Measurements from ENCODE around the gene GRIP2. TPM values are rescaled to one million over a fixed set of nuclear protein-coding genes. Genes with fewer than 3 reads are reported as not detected.
A peak's percentile ranks its signal among the peaks of the same experiment; 100 is the strongest.

Gene GRIP2
- total RNA-seq, 1 donor = 1.7 TPM

GRCh38 chr3:14512281-14512941 is 27.7 kb downstream of the GRIP2 start:
- DNase-seq (ENCODE audit: low read depth) = no peak

DNA sequence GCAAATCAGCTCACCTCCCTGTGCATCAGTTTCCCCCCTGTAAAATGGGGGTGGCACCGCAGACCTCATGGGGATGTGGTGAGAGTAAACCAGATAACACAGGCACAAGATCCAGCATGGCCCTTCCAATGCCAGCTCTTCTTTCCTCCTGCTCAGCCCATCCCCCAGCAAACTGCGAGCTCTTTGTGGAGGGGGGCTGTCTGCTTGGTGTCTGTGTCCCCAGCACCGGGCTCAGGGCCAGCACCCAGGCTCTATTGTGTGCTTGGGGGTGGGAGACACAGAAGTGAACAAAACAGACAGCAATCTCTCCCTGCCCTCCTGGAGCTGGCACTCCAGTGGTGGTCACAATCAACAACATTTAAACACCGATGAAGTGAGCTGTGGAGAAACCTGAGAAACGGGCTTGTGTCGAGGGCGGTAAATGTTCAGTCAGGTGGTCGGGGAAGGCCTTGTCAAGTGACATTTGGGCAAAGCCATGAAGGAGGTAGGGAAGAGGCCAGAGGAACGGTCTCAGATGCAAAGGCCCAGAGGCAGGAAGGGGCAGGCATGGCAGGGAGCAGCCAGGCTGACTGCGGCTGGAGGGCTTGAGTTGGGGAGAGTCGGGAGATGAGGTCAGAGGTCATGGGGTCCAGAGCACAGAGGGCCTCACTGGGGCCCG is 28.4 kb downstream of the GRIP2 start:
- H3K4me3 ChIP-seq (ENCODE audit: low read depth, low read length) = no peak overlapping the region
- no peak for TF ChIP-seq CTCF (IDR thresholded peaks at IDR 0.05; ENCODE audit: insufficient read depth, low read depth, low read length)
- DNase-seq (ENCODE audit: low read depth) = no peak

More at GRCh38 chr3:14512281-14512941, 27.7 kb downstream of the GRIP2 start:
- H3K4me3 ChIP-seq (ENCODE audit: low read depth, low read length) = no peak overlapping the region
- no peak for TF ChIP-seq CTCF (IDR thresholded peaks at IDR 0.05; ENCODE audit: insufficient read depth, low read depth, low read length)

GRCh38 chr3:14510838-14511622 is 29.1 kb downstream of the GRIP2 start:
- no peak overlapping the region for H3K4me3 ChIP-seq (ENCODE audit: low read depth, low read length)
- DNase-seq (ENCODE audit: low read depth) = no peak
- no peak for TF ChIP-seq CTCF (IDR thresholded peaks at IDR 0.05; ENCODE audit: insufficient read depth, low read depth, low read length)

DNA sequence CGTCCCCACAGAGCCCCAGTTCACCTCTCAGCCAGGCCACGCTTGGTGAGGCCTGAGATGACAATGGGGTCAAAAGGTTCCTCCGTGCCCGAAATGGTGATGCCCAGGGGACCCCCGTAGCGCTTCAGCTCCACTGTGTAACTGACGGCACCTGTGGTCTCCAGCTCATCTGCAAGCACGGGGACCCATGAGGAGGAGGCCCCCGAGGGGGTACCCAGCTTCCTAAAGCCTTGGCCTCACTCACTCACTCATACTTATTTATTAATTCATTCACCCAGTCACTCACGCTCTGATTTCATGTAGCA is 30.4 kb downstream of the GRIP2 start:
- no peak for DNase-seq (ENCODE audit: low read depth)
- TF ChIP-seq CTCF (IDR thresholded peaks at IDR 0.05; ENCODE audit: insufficient read depth, low read depth, low read length) = no peak
- no peak overlapping the region for H3K4me3 ChIP-seq (ENCODE audit: low read depth, low read length)

GRCh38 chr3:14508966-14509795 is 31.0 kb downstream of the GRIP2 start:
- no peak overlapping the region for H3K4me3 ChIP-seq (ENCODE audit: low read depth, low read length)
- DNase-seq (ENCODE audit: low read depth) = peak; percentile 26
- peak; percentile 76 for TF ChIP-seq CTCF (IDR thresholded peaks at IDR 0.05; ENCODE audit: insufficient read depth, low read depth, low read length)

DNA sequence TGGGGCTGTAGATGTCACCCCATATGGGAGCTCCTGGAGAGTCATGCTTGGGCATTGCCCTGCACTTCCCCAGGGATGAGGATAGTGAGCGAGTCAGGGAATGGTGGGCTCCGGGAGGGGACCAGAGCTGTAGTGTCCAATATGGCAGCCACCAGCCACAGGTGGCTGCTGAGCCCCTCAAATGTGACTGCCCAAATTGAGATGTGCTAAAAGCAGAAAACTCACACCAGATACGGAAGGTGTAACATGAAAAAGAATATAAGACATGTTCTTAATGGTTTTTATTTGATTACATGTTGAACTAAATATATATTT is 31.7 kb downstream of the GRIP2 start:
- H3K4me3 ChIP-seq (ENCODE audit: low read depth, low read length) = no peak overlapping the region
- DNase-seq (ENCODE audit: low read depth) = no peak
- no peak for TF ChIP-seq CTCF (IDR thresholded peaks at IDR 0.05; ENCODE audit: insufficient read depth, low read depth, low read length)

All from fibroblast of villous mesenchyme (primary cell).